NB4 (cell line): ENCODE measurements around the gene C5AR2.

Experiments
- DNase-seq: peaks from one replicate; pipeline ENCODE4 v3.0.0; 2010; ENCODE audit warnings: low read depth
- H3K4me3 ChIP-seq: one replicate; pipeline ENCODE4 v1.5.1; 2011; ENCODE audit warnings: mild to moderate bottlenecking, low read depth, low read length, moderate library complexity
- MYC ChIP-seq: IDR thresholded peaks from 2 replicates; pipeline ENCODE4 v1.6.1; 2011; ENCODE audit warnings: low read depth, low read length
- POLR2A ChIP-seq: IDR thresholded peaks from 2 replicates; pipeline ENCODE4 v1.6.1; 2011; ENCODE audit warnings: mild to moderate bottlenecking; ENCODE audit not compliant: insufficient read length; ENCODE audit errors: extremely low read depth
- TF ChIP-seq, protein P1 (sequence below): IDR thresholded peaks from 2 replicates; pipeline ENCODE4 v1.6.1; 2011; ENCODE audit warnings: low read depth, low read length
- TF ChIP-seq, protein P2 (sequence below): IDR thresholded peaks from one replicate; pipeline ENCODE4 v1.5.1; 2012; ENCODE audit warnings: low read depth, low read length

Gene C5AR2

DNA sequence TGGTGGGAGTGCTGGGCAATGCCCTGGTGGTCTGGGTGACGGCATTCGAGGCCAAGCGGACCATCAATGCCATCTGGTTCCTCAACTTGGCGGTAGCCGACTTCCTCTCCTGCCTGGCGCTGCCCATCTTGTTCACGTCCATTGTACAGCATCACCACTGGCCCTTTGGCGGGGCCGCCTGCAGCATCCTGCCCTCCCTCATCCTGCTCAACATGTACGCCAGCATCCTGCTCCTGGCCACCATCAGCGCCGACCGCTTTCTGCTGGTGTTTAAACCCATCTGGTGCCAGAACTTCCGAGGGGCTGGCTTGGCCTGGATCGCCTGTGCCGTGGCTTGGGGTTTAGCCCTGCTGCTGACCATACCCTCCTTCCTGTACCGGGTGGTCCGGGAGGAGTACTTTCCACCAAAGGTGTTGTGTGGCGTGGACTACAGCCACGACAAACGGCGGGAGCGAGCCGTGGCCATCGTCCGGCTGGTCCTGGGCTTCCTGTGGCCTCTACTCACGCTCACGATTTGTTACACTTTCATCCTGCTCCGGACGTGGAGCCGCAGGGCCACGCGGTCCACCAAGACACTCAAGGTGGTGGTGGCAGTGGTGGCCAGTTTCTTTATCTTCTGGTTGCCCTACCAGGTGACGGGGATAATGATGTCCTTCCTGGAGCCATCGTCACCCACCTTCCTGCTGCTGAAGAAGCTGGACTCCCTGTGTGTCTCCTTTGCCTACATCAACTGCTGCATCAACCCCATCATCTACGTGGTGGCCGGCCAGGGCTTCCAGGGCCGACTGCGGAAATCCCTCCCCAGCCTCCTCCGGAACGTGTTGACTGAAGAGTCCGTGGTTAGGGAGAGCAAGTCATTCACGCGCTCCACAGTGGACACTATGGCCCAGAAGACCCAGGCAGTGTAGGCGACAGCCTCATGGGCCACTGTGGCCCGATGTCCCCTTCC is 11.8 kb upstream of the C5AR2 start:
- TF ChIP-seq POLR2A (no peak), MYC (no peak)
- TF ChIP-seq, protein P1, sequence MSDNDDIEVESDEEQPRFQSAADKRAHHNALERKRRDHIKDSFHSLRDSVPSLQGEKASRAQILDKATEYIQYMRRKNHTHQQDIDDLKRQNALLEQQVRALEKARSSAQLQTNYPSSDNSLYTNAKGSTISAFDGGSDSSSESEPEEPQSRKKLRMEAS, result no peak
- TF ChIP-seq, protein P2, sequence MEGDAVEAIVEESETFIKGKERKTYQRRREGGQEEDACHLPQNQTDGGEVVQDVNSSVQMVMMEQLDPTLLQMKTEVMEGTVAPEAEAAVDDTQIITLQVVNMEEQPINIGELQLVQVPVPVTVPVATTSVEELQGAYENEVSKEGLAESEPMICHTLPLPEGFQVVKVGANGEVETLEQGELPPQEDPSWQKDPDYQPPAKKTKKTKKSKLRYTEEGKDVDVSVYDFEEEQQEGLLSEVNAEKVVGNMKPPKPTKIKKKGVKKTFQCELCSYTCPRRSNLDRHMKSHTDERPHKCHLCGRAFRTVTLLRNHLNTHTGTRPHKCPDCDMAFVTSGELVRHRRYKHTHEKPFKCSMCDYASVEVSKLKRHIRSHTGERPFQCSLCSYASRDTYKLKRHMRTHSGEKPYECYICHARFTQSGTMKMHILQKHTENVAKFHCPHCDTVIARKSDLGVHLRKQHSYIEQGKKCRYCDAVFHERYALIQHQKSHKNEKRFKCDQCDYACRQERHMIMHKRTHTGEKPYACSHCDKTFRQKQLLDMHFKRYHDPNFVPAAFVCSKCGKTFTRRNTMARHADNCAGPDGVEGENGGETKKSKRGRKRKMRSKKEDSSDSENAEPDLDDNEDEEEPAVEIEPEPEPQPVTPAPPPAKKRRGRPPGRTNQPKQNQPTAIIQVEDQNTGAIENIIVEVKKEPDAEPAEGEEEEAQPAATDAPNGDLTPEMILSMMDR, result no peak
- DNase-seq, result no peak
- no peak overlapping the region for H3K4me3 ChIP-seq

- no peak for DNase-seq
- H3K4me3 ChIP-seq, result no peak overlapping the region
- TF ChIP-seq, protein P1, result no peak
- TF ChIP-seq, protein P2, result no peak
- TF ChIP-seq MYC, result no peak
- TF ChIP-seq POLR2A, result no peak
Observed at GRCh38 chr19:47321630-47322029, 10.3 kb upstream of the C5AR2 start.

- TF ChIP-seq, protein P1, result no peak
- TF ChIP-seq, protein P2, result no peak
- no peak for TF ChIP-seq POLR2A
- TF ChIP-seq MYC, result no peak
Observed at GRCh38 chr19:47322058-47322457, 9.9 kb upstream of the C5AR2 start.

DNA sequence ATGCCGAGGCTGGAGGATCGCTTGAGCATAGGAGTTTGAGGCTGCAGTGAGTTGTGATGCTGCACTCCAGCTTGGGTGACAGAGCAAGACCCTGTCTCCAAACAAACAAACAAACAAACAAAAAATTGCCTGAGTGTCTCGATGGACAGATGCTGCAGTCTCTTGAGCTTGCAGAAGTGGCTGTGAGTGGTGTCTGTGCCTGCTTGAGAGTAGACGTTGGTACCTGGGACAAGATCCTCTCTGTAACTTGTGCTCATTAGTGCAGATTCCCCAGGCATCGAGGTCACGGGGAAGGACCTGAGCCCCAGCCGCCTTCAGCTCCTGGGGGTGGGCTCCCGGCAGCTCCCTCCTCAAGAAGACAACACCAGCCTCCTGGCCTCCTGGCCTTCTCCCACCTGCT is 8.6 kb upstream of the C5AR2 start:
- DNase-seq, result no peak
- TF ChIP-seq POLR2A, result no peak
- TF ChIP-seq, protein P2, result no peak
- no peak for TF ChIP-seq MYC
- TF ChIP-seq, protein P1, result no peak
- H3K4me3 ChIP-seq, result no peak overlapping the region

More at GRCh38 chr19:47322058-47322457, 9.9 kb upstream of the C5AR2 start:
- DNase-seq, result peak; percentile 76
- no peak overlapping the region for H3K4me3 ChIP-seq

GRCh38 chr19:47323872-47324271 is 8.1 kb upstream of the C5AR2 start:
- no peak overlapping the region for H3K4me3 ChIP-seq
- TF ChIP-seq, protein P1, result no peak
- no peak for TF ChIP-seq MYC
- DNase-seq, result no peak

DNA sequence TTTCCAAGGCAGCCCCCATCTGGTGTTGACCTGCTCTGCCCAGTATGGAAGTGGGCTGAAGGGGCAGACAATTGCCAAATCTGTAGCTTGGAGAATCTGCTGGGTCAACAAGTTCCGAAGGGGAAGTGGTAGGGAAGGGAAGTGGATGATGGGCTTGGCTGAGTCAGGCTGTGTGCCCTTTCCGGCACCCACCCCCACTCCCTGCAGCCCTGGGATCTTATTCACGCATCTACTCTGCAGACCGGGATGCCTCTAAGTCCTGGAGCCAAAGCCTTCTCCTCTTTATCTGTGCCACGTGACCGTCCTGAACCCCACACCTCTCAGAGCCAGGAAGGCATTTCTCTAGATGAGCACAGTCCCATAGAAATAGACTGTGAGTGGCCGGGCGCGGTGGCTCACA is 7.5 kb upstream of the C5AR2 start:
- TF ChIP-seq, protein P1, result peak; percentile 67; the same call in 1 of the 2 replicates
- TF ChIP-seq, protein P2, result no peak
- DNase-seq, result peak; percentile 92
- H3K4me3 ChIP-seq, result no peak overlapping the region
